Duodenal mucosa (tissue), 2 donors: ENCODE results near the gene CYP39A1.
A peak's percentile ranks its signal among the peaks of the same experiment; 100 is the strongest.

Experiments used
- H3K27ac ChIP-seq: one replicate; pipeline ENCODE4 v1.7.0; 2013; ENCODE audit warnings: low read depth, low read length
- H3K27me3 ChIP-seq, 2 donors: one replicate each; pipeline ENCODE4 v1.7.0; 2013; ENCODE audit warnings: low read length in 2 of 2, control low read depth in 1 of 2; ENCODE audit not compliant: insufficient read depth in 2 of 2, control insufficient read depth in 1 of 2
- H3K36me3 ChIP-seq, 2 donors: one replicate each; pipeline ENCODE4 v1.7.0; 2013; ENCODE audit warnings: low read length in 2 of 2, control low read depth in 1 of 2; ENCODE audit not compliant: insufficient read depth in 2 of 2, control insufficient read depth in 1 of 2
- H3K4me1 ChIP-seq, 2 donors: one replicate each; pipeline ENCODE4 v1.7.0; 2013; ENCODE audit warnings: low read length in 2 of 2, control low read depth in 1 of 2; ENCODE audit not compliant: insufficient read depth in 2 of 2, control insufficient read depth in 1 of 2
- H3K4me3 ChIP-seq, 2 donors: one replicate each; pipeline ENCODE4 v1.7.0; 2013; ENCODE audit warnings: low read length in 2 of 2, low read depth in 1 of 2
- H3K9ac ChIP-seq, 2 donors: one replicate each; pipeline ENCODE4 v1.7.0; 2013; ENCODE audit warnings: low read length in 2 of 2, low read depth in 1 of 2
- H3K9me3 ChIP-seq, 2 donors: one replicate each; pipeline ENCODE4 v1.7.0; 2013; ENCODE audit warnings: low read length in 2 of 2, control low read depth in 1 of 2; ENCODE audit not compliant: control insufficient read depth in 1 of 2

Gene CYP39A1

GRCh38 chr6:46652603-46653438 lies at the start of gene CYP39A1, which contains the start of gene SLC25A27:
CYP39A1 (minus strand) TSS chr6:46652818; CDS start chr6:46652582, 236 bp downstream.
SLC25A27 (plus strand) TSS chr6:46652975; CDS start chr6:46653193, 218 bp downstream.
- H3K9ac ChIP-seq = peak within 1 kb of the TSS; percentile 63 to 78
- peaks cover 9 to 10% of the 10 kb centered on the region in 2 donors for H3K4me1 ChIP-seq
- peak within 1 kb of the TSS; percentile 58 for H3K27ac ChIP-seq
- peaks cover 4 to 7% of the 10 kb centered on the region in 2 donors for H3K27me3 ChIP-seq
- peak within 1 kb of the TSS; percentile 86 to 87 for H3K4me3 ChIP-seq
- H3K9me3 ChIP-seq = no peaks in the 10 kb centered on the region
- no peaks in the 10 kb centered on the region for H3K36me3 ChIP-seq

DNA sequence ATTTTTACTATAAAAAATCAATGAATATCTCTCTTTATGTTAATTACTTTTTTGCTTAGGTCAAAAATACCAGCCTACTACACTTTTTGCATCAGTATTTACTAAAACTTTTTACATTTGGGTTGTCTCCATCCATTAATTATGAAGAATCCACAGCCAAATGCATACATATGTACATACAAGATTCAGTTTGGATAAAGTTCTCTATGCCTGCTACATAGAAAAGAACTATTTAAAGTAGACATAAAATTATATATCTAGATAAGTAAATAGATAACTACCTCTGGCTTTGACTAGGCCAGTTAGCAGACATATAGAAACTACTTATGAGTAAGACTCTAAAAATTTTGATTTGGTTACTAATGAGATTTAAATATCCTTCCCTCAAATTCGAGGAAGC lies 47.4 kb upstream of the CYP39A1 start:
- Histone ChIP-seq H3K4me1 (no peaks in the 10 kb centered on the region), H3K36me3 (no peaks in the 10 kb centered on the region), H3K9me3 (no peaks in the 10 kb centered on the region), H3K9ac (no peak overlapping the region), H3K27ac (no peak overlapping the region), H3K27me3 (no peaks in the 10 kb centered on the region), H3K4me3 (no peak overlapping the region)

GRCh38 chr6:46690911-46691451 lies 38.4 kb upstream of the CYP39A1 start:
- Histone ChIP-seq H3K36me3 (no peaks in the 10 kb centered on the region), H3K9me3 (no peaks in the 10 kb centered on the region), H3K27ac (no peak overlapping the region), H3K9ac (no peak overlapping the region), H3K4me3 (no peak overlapping the region), H3K4me1 (no peaks in the 10 kb centered on the region), H3K27me3 (no peaks in the 10 kb centered on the region)

DNA sequence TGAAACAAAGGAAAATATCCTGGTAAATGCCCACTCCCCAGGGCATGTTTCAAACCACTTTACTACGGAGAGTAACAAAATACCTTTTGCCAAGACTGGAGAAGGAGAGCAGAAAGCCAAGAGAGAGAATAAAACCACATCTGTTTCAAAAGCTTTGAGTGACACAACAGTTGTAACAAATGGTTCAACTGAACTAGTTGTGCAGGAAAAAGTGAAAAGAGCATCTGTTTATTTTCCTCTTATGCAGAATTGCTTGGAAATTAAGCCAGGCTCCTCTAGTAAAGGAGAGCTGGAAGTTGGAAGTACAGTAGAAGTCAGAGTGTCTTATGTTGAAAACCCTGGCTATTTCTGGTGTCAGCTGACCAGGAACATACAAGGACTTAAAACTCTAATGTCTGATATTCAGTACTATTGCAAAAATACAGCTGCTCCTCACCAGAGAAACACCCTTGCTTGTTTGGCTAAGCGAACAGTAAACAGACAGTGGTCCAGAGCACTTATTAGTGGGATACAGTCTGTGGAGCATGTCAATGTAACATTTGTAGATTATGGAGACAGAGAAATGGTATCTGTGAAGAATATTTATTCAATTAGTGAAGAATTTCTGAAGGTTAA lies 37.6 kb upstream of the CYP39A1 start:
- Histone ChIP-seq H3K36me3 (no peaks in the 10 kb centered on the region), H3K4me3 (no peak overlapping the region), H3K9ac (no peak overlapping the region), H3K27ac (no peak overlapping the region), H3K4me1 (no peaks in the 10 kb centered on the region), H3K27me3 (no peaks in the 10 kb centered on the region), H3K9me3 (no peaks in the 10 kb centered on the region)

DNA sequence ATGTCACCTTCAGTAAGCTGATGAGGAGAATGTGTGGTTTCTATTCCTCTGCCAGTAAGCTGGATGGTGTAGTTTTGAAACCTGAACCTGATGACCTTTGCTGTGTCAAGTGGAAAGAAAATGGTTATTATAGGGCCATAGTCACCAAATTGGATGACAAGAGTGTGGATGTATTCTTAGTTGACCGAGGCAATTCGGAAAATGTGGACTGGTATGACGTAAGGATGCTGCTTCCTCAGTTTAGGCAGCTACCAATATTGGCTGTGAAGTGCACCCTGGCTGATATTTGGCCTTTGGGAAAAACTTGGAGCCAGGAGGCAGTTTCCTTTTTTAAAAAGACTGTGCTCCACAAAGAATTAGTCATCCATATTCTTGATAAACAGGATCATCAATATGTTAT lies 37.0 kb upstream of the CYP39A1 start:
- Histone ChIP-seq H3K9ac (no peak overlapping the region), H3K9me3 (no peaks in the 10 kb centered on the region), H3K4me3 (no peak overlapping the region), H3K27ac (no peak overlapping the region), H3K27me3 (no peaks in the 10 kb centered on the region), H3K36me3 (no peaks in the 10 kb centered on the region), H3K4me1 (no peaks in the 10 kb centered on the region)

- Histone ChIP-seq H3K9me3 (no peaks in the 10 kb centered on the region), H3K4me1 (no peaks in the 10 kb centered on the region), H3K4me3 (no peak overlapping the region)
Measured at GRCh38 chr6:46688966-46689335, 36.3 kb upstream of the CYP39A1 start.

GRCh38 chr6:46688117-46688965 lies 35.7 kb upstream of the CYP39A1 start:
- no peak overlapping the region for H3K27ac ChIP-seq
- no peak overlapping the region for H3K9ac ChIP-seq
- no peaks in the 10 kb centered on the region for H3K9me3 ChIP-seq
- no peaks in the 10 kb centered on the region for H3K36me3 ChIP-seq
- no peak overlapping the region for H3K4me3 ChIP-seq
- H3K27me3 ChIP-seq = no peaks in the 10 kb centered on the region
- H3K4me1 ChIP-seq = no peaks in the 10 kb centered on the region

More at GRCh38 chr6:46688966-46689335, 36.3 kb upstream of the CYP39A1 start:
- Histone ChIP-seq H3K9ac (no peak overlapping the region), H3K36me3 (no peaks in the 10 kb centered on the region), H3K27ac (no peak overlapping the region), H3K27me3 (no peaks in the 10 kb centered on the region)

DNA sequence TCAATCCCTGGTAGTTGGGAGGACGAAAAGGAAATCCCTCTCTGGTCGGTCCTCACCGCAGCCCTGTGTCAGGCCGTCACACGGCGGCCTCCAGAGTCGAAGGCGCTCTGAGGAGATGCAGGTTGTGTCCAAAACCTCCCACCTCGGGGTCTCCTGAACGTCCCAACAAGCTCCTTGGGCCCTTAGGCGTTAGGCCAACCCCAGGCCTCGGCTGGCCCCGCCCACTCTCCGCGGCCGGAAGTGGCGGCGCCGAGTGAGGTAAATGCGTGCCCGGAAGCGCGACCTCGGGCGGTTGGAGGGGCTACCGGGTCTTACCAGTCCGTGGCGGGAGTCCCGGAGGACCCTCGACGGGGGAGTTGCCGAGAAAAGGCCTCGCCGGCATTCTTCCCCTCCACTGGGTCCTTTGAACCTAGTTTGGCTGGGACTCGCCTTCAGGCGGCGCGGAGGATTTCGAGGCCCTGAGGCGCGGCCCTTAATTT lies 35.0 kb upstream of the CYP39A1 start, which contains the start of gene TDRD6:
TDRD6 (plus strand) TSS at position 267 of the 479 bp plus-strand sequence. CDS start 244 bp downstream, outside the sequence.
- no peak within 1 kb of the TSS for H3K9ac ChIP-seq
- H3K27ac ChIP-seq = no peak within 1 kb of the TSS

GRCh38 chr6:46684771-46685170 lies 32.2 kb upstream of the CYP39A1 start:
- Histone ChIP-seq H3K4me3 (no peak overlapping the region), H3K4me1 (no peaks in the 10 kb centered on the region), H3K27ac (no peak overlapping the region), H3K36me3 (no peaks in the 10 kb centered on the region), H3K27me3 (no peaks in the 10 kb centered on the region), H3K9me3 (no peaks in the 10 kb centered on the region), H3K9ac (no peak overlapping the region)

More for the DNA sequence above, 35.0 kb upstream of the CYP39A1 start, which contains the start of gene TDRD6:
- Histone ChIP-seq H3K36me3 (no peaks in the 10 kb centered on the region), H3K4me3 (no peak within 1 kb of the TSS), H3K27me3 (no peaks in the 10 kb centered on the region), H3K9me3 (no peaks in the 10 kb centered on the region), H3K4me1 (no peaks in the 10 kb centered on the region)
